ENCODE measurements around the gene SMAP2.
"Not testable (repeated sequence)": the region's sequence is repeated elsewhere in the genome, so short reads cannot be mapped to it uniquely, and the experiment has no call there.

DNA sequence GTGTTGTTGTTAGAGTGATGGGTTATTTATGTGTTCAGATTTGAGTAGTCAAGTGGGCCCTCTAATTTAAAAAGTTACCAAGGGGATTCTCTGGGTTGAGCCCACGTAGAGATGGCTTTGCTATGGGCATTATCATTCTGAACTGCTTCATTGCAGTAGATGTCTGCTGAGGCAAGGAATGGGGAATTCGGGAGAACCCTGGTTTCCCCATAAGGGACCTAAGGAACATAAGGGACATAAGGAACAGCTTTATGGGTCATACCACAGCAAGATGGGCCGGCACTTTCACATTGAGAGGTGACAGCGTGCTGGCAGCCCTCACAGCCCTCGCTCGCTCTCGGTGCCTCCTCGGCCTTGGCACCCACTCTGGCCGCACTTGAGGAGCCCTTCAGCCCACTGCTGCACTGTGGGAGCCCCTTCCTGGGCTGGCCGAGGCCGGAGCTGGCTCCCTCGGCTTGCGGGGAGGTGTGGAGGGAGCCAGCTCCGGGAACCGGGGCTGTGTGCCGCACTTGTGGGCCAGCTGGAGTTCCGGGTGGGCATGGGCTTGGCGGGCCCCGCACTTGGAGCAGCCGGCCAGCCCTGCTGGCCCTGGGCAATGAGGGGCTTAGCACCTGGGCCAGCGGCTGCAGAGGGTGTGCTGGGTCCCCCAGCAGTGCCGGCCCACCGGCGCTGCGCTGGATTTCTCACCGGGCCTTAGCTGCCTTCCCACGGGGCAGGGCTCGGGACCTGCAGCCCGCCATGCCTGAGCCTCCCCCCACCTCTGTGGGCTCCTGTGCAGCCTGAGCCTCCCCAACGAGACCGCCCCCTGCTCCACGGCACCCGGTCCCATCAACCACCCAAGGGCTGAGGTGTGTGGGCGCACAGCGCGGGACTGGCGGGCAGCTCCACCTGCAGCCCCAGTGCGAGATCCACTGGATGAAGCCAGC, 14.1 kb downstream of the SMAP2 start:
- TF ChIP-seq POLR2A (IDR thresholded peaks at IDR 0.05; ENCODE audit: low read depth, low read length); POLR2AphosphoS5 (IDR thresholded peaks at IDR 0.05; ENCODE audit: low read depth, low read length); TAF1 (IDR thresholded peaks at IDR 0.05; ENCODE audit: low read depth, low read length); POU2F2 (IDR thresholded peaks at IDR 0.05; ENCODE audit: low read depth, low read length); PAX5 (IDR thresholded peaks at IDR 0.05; ENCODE audit: insufficient read depth, low read length, severe bottlenecking): not testable (repeated sequence)
